GM12878 (cell line): Measurements from ENCODE around the gene TTC16. TPM values are rescaled to one million over a fixed set of nuclear protein-coding genes. Genes with fewer than 3 reads are reported as not detected.

Source experiments
- CBX3 ChIP-seq: fragments of 200-600 bp; sonication (generic); IDR thresholded peaks from 2 replicates; pipeline ENCODE4 v1.6.1; 2016; ENCODE audit warnings: low read depth, borderline replicate concordance
- ETV6 ChIP-seq, 2 experiments: fragments of 450-650 bp in 1 of 2; IDR thresholded peaks in 1 of 2; conservative IDR thresholded peaks in 1 of 2; 2 replicates each; pipeline ENCODE4 v1.6.1; 2014; ENCODE audit warnings: antibody characterized with exemption in 1 of 2, borderline replicate concordance in 1 of 2, low read depth in 1 of 2, mild to moderate bottlenecking in 1 of 2, moderate library complexity in 1 of 2
- MTA3 ChIP-seq: IDR thresholded peaks from 2 replicates; pipeline ENCODE4 v1.6.1; 2012; ENCODE audit warnings: low read length, inconsistent platforms, borderline replicate concordance
- PAX8 ChIP-seq: fragments of 450-650 bp; IDR thresholded peaks from 2 replicates; pipeline ENCODE4 v1.6.1; 2017; ENCODE audit warnings: mild to moderate bottlenecking, moderate library complexity
- SMAD1 ChIP-seq: fragments of 450-650 bp; IDR thresholded peaks from 2 replicates; pipeline ENCODE4 v1.6.1; 2018; ENCODE audit warnings: mild to moderate bottlenecking, low read depth; ENCODE audit not compliant: partially characterized antibody
- polyA plus RNA-seq, 11 experiments: library from polyadenylated mRNA; depleted of rRNA in 4 of 11; unstranded in 6 of 11; stranded (reverse) in 5 of 11; fragments of >200 nt; fragmentation: Nextera tagmentation in 4 of 11; fragmentation: Illumina TruSeq in 1 of 11; extraction: Ambion mirVana in 4 of 11; extraction: Trizol in 1 of 11; gene quantifications; 1 replicate in 1 of 11; 2 replicates in 10 of 11; pipeline versions ENCODE4 v1.2.1 to v1.2.3, GENCODE V29; 2011 to 2016; ENCODE audit warnings: inconsistent platforms in 2 of 11, missing spikeins in 2 of 11, low read depth in 1 of 11
- total RNA-seq, 4 experiments: library from RNA; depleted of rRNA in 3 of 4; stranded (reverse); fragments of >200 nt in 3 of 4; fragmentation: Illumina TruSeq in 1 of 4; extraction: Trizol in 1 of 4; gene quantifications; 2 replicates each; pipeline versions ENCODE4 v1.2.1 to v1.2.3, GENCODE V29; 2013 to 2021
- TF ChIP-seq, protein P1 (sequence below): fragments of 150-350 bp; IDR thresholded peaks from 2 replicates; pipeline ENCODE4 v1.6.1; 2014; ENCODE audit warnings: mild to moderate bottlenecking, low read depth, low read length
- TF ChIP-seq, protein P2 (sequence below): fragments of 450-650 bp; IDR thresholded peaks from 2 replicates; pipeline ENCODE4 v1.6.1; 2018; ENCODE audit warnings: borderline replicate concordance, mild to moderate bottlenecking; ENCODE audit not compliant: partially characterized antibody
- TF ChIP-seq, protein P3 (sequence below): IDR thresholded peaks from 2 replicates; pipeline ENCODE4 v1.6.1; 2011; ENCODE audit warnings: mild to moderate bottlenecking, low read depth, low read length, moderate library complexity; ENCODE audit not compliant: insufficient replicate concordance

TTC16 gene
- total and polyA plus RNA-seq, 10 of the 15 experiments (the other 5 are each of a cell fraction or from before 2014, with no cell fraction given), result 0.03 TPM; not detected in 9

DNA sequence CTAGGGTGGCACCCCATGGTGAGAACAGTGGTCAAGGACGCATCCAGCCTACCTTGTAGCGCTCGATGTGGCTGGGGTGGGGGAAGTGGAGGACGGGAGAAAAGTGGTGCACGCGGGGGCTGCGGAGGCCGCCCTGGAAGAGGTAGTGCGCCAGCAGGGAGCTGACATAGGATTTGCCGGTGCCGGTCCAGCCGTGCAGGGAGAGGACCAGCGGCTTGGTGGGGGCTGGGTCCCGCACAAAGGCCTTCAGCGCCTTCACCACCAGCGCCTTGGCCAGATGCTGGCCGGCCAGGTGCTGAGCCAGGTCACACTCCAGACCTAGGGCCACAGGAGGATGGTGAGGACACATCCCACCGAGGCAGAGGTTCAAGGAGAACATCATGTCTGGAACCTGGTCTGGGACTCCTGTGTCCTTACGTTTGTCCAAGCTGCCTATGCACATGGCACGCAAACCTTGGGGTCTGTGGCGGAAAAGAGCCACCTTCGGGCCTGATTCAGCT is 18.4 kb downstream of the TTC16 start (continued):
- TF ChIP-seq, protein P1, sequence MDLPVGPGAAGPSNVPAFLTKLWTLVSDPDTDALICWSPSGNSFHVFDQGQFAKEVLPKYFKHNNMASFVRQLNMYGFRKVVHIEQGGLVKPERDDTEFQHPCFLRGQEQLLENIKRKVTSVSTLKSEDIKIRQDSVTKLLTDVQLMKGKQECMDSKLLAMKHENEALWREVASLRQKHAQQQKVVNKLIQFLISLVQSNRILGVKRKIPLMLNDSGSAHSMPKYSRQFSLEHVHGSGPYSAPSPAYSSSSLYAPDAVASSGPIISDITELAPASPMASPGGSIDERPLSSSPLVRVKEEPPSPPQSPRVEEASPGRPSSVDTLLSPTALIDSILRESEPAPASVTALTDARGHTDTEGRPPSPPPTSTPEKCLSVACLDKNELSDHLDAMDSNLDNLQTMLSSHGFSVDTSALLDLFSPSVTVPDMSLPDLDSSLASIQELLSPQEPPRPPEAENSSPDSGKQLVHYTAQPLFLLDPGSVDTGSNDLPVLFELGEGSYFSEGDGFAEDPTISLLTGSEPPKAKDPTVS, result no peak
- TF ChIP-seq ETV6 (conservative IDR thresholded peaks at IDR 0.05 in 1 of 2, IDR thresholded peaks at IDR 0.05 in 1 of 2; ENCODE audit: borderline replicate concordance in 1 of 2, low read depth in 1 of 2), result no peak
- TF ChIP-seq MTA3, result no peak
- TF ChIP-seq CBX3, result no peak
- no peak for TF ChIP-seq PAX8
- TF ChIP-seq, protein P2, sequence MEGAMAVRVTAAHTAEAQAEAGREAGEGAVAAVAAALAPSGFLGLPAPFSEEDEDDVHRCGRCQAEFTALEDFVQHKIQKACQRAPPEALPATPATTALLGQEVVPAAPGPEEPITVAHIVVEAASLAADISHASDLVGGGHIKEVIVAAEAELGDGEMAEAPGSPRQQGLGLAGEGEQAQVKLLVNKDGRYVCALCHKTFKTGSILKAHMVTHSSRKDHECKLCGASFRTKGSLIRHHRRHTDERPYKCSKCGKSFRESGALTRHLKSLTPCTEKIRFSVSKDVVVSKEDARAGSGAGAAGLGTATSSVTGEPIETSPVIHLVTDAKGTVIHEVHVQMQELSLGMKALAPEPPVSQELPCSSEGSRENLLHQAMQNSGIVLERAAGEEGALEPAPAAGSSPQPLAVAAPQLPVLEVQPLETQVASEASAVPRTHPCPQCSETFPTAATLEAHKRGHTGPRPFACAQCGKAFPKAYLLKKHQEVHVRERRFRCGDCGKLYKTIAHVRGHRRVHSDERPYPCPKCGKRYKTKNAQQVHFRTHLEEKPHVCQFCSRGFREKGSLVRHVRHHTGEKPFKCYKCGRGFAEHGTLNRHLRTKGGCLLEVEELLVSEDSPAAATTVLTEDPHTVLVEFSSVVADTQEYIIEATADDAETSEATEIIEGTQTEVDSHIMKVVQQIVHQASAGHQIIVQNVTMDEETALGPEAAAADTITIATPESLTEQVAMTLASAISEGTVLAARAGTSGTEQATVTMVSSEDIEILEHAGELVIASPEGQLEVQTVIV, result no peak
- TF ChIP-seq, protein P3, sequence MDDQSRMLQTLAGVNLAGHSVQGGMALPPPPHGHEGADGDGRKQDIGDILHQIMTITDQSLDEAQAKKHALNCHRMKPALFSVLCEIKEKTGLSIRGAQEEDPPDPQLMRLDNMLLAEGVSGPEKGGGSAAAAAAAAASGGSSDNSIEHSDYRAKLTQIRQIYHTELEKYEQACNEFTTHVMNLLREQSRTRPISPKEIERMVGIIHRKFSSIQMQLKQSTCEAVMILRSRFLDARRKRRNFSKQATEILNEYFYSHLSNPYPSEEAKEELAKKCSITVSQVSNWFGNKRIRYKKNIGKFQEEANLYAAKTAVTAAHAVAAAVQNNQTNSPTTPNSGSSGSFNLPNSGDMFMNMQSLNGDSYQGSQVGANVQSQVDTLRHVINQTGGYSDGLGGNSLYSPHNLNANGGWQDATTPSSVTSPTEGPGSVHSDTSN, result no peak
- TF ChIP-seq SMAD1, result no peak
